Measurements from ENCODE around the gene SLC25A12.
"Not testable (repeated sequence)": the region's sequence is repeated elsewhere in the genome, so short reads cannot be mapped to it uniquely, and the experiment has no call there.

The SLC25A12 gene

GRCh38 chr2:171893824-171894611, at the start of gene SLC25A12:
Gene SLC25A12, minus strand, starts transcription at chr2:171894244. Its CDS starts 30 bp downstream, at chr2:171894214.
- peak; percentile 79 for DNase-seq

- DNase-seq = no peak
Observed at GRCh38 chr2:171941316-171941699, 47.3 kb upstream of the SLC25A12 start.

- DNase-seq = no peak
Observed at GRCh38 chr2:171939743-171940071, 45.7 kb upstream of the SLC25A12 start.

GRCh38 chr2:171939058-171939742, 45.2 kb upstream of the SLC25A12 start:
- no peak for DNase-seq

GRCh38 chr2:171930385-171930784, 36.3 kb upstream of the SLC25A12 start:
- DNase-seq = no peak

GRCh38 chr2:171924170-171924942, 30.3 kb upstream of the SLC25A12 start:
- no peak for DNase-seq

- DNase-seq = no peak
Observed at GRCh38 chr2:171923206-171923605, 29.2 kb upstream of the SLC25A12 start.

- peak; percentile 97 for DNase-seq
Observed at GRCh38 chr2:171922230-171923022, 28.4 kb upstream of the SLC25A12 start, which contains the start of gene HAT1. Gene HAT1, plus strand, starts transcription at chr2:171922461. Its CDS starts 40 bp downstream, at chr2:171922501.

- no peak for DNase-seq
Observed at GRCh38 chr2:171921970-171922229, 27.9 kb upstream of the SLC25A12 start.

- DNase-seq = no peak
Observed at GRCh38 chr2:171919453-171919852, 25.4 kb upstream of the SLC25A12 start.

GRCh38 chr2:171913517-171913916, 19.5 kb upstream of the SLC25A12 start:
- DNase-seq = no peak

GRCh38 chr2:171910494-171910893, 16.4 kb upstream of the SLC25A12 start:
- no peak for DNase-seq

GRCh38 chr2:171909266-171909665, 15.2 kb upstream of the SLC25A12 start:
- no peak for DNase-seq

- DNase-seq = no peak
Observed at GRCh38 chr2:171908235-171908634, 14.2 kb upstream of the SLC25A12 start.

- DNase-seq = no peak
Observed at GRCh38 chr2:171902840-171903420, 8.9 kb upstream of the SLC25A12 start.

- not testable (repeated sequence) for DNase-seq
Observed at GRCh38 chr2:171899623-171900282, 5.7 kb upstream of the SLC25A12 start.

GRCh38 chr2:171895786-171896185, 1.7 kb upstream of the SLC25A12 start:
- DNase-seq = no peak

- no peak for DNase-seq
Observed at GRCh38 chr2:171894612-171894947, 536 bp upstream of the SLC25A12 start.

GRCh38 chr2:171893196-171893823, 734 bp downstream of the SLC25A12 start:
- DNase-seq = no peak

GRCh38 chr2:171889808-171890207, 4.2 kb downstream of the SLC25A12 start:
- DNase-seq = no peak

- no peak for DNase-seq
Observed at GRCh38 chr2:171889333-171889732, 4.7 kb downstream of the SLC25A12 start.
